Subcutaneous adipose tissue (tissue), 4 donors: Measurements from ENCODE around the gene ART4. TPM values are rescaled to one million over a fixed set of nuclear protein-coding genes. Genes with fewer than 3 reads are reported as not detected.

Source experiments
- total RNA-seq, 4 donors: library from RNA; depleted of rRNA; stranded (reverse); fragments of >200 nt; gene quantifications; one replicate each; pipeline ENCODE4 v1.1.0, GENCODE V29; 2016
- TF ChIP-seq, protein P1 (sequence below): fragments of 450-650 bp; IDR thresholded peaks from one replicate; pipeline ENCODE4 v1.5.1; 2016; ENCODE audit warnings: low read depth, mild to moderate bottlenecking, control low read depth, antibody characterized with exemption, moderate library complexity

Gene ART4
- total RNA-seq, 4 donors from 2014 or later = 0.33 to 1.9 (median 0.61) TPM

DNA sequence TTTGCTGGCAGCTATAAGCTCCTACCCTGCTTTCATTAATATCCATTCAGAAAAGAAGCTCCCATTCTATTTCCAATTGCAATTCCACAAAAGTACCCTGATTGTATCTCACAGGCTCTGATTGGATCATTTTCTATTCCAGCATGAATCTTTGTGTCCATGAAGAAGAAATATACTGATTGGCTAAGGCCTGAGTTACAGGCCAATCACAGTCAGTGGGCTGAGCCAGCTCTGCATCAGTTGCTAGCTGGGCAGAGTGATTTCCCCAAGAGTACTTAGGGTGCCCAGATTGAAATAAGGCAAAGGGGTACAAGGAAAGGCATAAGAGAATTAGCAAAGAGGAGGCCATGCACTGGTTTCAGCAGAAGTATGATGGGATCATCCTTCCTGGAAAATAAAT is 14.4 kb downstream of the ART4 start:
- TF ChIP-seq, protein P1, sequence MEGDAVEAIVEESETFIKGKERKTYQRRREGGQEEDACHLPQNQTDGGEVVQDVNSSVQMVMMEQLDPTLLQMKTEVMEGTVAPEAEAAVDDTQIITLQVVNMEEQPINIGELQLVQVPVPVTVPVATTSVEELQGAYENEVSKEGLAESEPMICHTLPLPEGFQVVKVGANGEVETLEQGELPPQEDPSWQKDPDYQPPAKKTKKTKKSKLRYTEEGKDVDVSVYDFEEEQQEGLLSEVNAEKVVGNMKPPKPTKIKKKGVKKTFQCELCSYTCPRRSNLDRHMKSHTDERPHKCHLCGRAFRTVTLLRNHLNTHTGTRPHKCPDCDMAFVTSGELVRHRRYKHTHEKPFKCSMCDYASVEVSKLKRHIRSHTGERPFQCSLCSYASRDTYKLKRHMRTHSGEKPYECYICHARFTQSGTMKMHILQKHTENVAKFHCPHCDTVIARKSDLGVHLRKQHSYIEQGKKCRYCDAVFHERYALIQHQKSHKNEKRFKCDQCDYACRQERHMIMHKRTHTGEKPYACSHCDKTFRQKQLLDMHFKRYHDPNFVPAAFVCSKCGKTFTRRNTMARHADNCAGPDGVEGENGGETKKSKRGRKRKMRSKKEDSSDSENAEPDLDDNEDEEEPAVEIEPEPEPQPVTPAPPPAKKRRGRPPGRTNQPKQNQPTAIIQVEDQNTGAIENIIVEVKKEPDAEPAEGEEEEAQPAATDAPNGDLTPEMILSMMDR = no peak

DNA sequence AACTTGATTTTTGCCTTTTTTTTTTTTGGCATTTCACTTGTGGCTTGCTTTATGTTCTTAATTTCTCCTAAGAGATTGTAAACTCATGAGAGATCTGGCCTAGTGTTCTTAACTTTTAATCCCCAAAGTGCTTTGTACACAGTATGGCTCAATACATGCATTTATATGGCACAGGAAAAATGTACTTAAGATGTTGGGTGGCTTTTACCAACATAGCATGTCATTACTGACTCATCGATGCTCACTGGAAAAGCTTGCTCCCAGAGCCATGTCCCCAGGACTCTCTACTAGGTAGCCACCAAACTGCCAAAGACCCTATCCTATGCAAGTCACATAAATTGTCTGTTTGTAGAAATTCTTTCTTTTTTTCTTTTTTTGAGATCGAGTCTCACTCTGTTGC is 16.3 kb downstream of the ART4 start:
- TF ChIP-seq, protein P1 = no peak

DNA sequence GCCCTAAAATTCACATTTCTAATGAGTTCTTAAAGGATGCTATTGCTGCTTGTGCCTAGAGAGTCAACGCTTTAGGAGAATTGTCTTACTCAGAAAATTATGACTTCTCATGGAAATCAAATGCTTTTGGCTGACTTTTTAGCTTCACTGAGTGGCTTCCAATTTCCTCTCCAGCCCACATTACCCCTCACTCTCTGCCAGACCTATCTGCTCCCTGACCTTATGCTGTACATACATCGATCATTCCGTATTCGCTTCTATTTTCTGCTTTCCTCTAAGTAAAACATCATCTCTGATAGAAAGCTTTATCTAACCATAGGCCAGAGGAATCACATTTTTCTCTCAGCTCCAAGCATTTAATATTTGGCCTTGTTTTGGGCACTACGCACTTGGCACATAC is 16.8 kb downstream of the ART4 start:
- TF ChIP-seq, protein P1 = no peak

DNA sequence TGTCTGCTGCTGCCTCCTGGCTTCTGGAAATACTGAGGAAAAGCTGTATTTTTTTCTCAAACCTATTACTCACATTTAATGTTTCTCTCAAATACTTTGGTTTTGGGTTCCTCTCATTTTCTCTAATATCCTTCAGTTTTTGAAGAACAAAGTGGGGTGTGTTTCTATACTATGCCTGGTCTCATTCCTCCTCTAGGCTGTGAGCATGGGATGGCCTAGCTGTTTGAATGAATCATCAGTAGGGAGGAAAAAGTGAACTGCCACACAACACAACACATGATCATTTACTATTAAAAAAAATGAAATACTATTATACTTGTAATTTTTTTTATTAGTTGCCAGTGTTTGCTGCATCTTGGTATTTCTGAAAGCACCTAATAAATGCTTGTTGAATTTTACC is 18.1 kb downstream of the ART4 start:
- TF ChIP-seq, protein P1 = no peak

DNA sequence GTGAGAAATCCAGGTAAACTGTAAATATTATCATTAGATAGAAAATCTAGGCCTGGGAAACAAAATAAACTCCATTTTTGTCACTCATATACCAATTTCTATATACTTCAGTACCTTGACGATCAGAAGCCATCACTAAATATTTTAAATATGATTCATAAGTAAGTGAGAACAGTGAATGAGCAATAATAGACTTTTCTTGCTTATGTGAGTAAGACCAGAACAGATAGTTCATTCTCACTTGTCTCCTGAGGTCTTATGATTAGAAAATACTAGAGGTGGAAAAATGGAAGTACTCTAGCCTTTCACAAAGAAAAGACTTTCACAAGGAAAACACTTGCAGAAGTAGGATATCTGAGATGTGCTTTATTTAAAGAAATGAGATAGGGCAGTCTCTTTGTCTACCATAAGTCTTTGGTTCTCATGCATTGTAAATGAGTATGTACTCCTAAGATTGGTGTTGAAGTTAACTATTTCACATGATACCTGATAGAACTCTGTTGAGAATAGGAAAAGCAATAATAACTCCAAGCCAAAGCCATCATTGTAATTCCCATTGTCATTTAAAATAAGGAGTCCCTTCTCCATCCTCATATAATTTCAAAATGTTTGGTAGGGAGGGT is 19.2 kb downstream of the ART4 start:
- TF ChIP-seq, protein P1 = no peak

DNA sequence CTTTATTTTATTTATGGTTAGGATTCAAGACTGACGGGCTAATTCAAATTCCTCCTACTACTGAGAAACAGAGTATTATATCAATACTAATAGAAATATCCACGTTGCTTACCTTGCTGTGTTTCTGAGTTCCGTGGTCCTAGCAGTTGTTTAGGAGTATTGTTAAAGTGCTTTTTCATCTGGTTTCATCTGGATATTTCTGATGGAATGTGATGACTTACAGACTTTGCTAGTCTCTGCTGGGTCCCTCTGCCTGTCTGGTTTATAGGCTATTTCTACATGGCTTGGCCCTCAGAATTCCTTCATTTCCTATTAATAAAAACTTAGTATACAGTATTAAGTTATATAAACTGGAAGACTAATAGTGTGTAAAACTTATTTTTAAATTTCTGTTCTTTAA is 29.3 kb downstream of the ART4 start, which contains the start of gene SMCO3:
Gene SMCO3, minus strand, starts transcription at position 169 of the 400 bp plus-strand sequence. CDS start 7,502 bp downstream, outside the sequence.
- TF ChIP-seq, protein P1 = no peak

DNA sequence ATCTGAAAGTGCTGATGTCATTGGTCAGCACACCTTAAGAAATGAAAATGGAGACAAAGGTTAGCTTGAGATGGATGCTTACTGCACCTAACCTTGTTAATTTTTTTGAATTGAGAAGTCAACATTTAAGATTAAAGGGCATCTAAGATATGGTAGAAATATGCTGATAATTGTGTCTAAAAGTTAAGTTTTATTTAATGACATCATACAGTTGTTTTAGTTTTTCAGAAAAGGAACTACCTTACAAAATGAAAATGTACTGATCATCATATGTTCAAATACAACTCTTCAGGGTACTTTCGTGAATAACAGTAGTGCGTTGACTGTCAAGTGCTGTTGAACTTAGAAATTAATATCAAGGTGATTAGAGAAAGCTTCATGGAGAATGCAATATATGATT is 31.8 kb downstream of the ART4 start:
- TF ChIP-seq, protein P1 = no peak
